Liver (tissue), 3 donors: ENCODE results near the gene FOXK2.

ENCODE experiments used
- CTCF ChIP-seq: fragments of 150-350 bp; IDR thresholded peaks from 2 replicates; pipeline ENCODE4 v1.5.1; 2017; ENCODE audit warnings: improper control_type of control experiment, low read depth, low read length; ENCODE audit not compliant: missing input control
- EGR1 ChIP-seq, 2 donors: IDR thresholded peaks; 2 replicates each; pipeline ENCODE4 v1.6.1; 2016 to 2018; ENCODE audit warnings: antibody characterized with exemption in 2 of 2, low read depth in 2 of 2
- GABPA ChIP-seq, 2 donors: IDR thresholded peaks in 1 of 2; conservative IDR thresholded peaks in 1 of 2; 2 replicates each; pipeline ENCODE4 v1.6.1; 2016; ENCODE audit warnings: antibody characterized with exemption in 2 of 2, mild to moderate bottlenecking in 1 of 2, moderate library complexity in 1 of 2
- JUND ChIP-seq, 2 donors: IDR thresholded peaks; 2 replicates each; pipeline ENCODE4 v1.6.1; 2016; ENCODE audit warnings: antibody characterized with exemption in 2 of 2
- RAD21 ChIP-seq, 2 donors: IDR thresholded peaks; 2 replicates each; pipeline ENCODE4 v1.6.1; 2016; ENCODE audit warnings: antibody characterized with exemption in 2 of 2, mild to moderate bottlenecking in 2 of 2
- REST ChIP-seq: IDR thresholded peaks from 2 replicates; pipeline ENCODE4 v1.6.1; 2016; ENCODE audit warnings: antibody characterized with exemption, mild to moderate bottlenecking
- RXRA ChIP-seq, 2 donors: IDR thresholded peaks; 2 replicates each; pipeline ENCODE4 v1.6.1; 2017 to 2018; ENCODE audit warnings: antibody characterized with exemption in 2 of 2, mild to moderate bottlenecking in 1 of 2
- TAF1 ChIP-seq: conservative IDR thresholded peaks from 2 replicates; pipeline ENCODE4 v1.6.1; 2016; ENCODE audit warnings: antibody characterized with exemption, mild to moderate bottlenecking
- YY1 ChIP-seq: IDR thresholded peaks from 2 replicates; pipeline ENCODE4 v1.6.1; 2016; ENCODE audit warnings: antibody characterized with exemption, mild to moderate bottlenecking
- donor health status: healthy.
- donor health status: healthy.

- TF ChIP-seq CTCF, result no peak
- no peak for TF ChIP-seq GABPA (IDR thresholded peaks at IDR 0.05 in 1 of 2, conservative IDR thresholded peaks at IDR 0.05 in 1 of 2)
- no peak for TF ChIP-seq RXRA (IDR thresholded peaks at IDR 0.05)
- no peak for TF ChIP-seq RAD21 (IDR thresholded peaks at IDR 0.05)
- no peak for TF ChIP-seq YY1
- no peak for TF ChIP-seq TAF1
- no peak for TF ChIP-seq JUND (IDR thresholded peaks at IDR 0.05)
- TF ChIP-seq EGR1 (IDR thresholded peaks at IDR 0.05; ENCODE audit: low read depth in 2 of 2), result no peak
- no peak for TF ChIP-seq REST
These were observed 16.3 kb upstream of the FOXK2 start for GRCh38 chr17:82503094-82503727.
